ENCODE measurements around the gene DCN. TPM values are rescaled to one million over a fixed set of nuclear protein-coding genes. Genes with fewer than 3 reads are reported as not detected.
A peak's percentile ranks its signal among the peaks of the same experiment; 100 is the strongest.

DCN gene
- polyA plus RNA-seq, 1 of the 3 experiments (the other 2 are of a cell fraction): 5.5 TPM

GRCh38 chr12:91185421-91185820 lies 2.8 kb upstream of the DCN start:
- ChIA-PET POLR2A (no interaction called here), CTCF (interaction anchor here (0.6 to 1.3 kb wide), 3 partner anchors 141 to 144 kb away, joined by 3 to 4 read pairs (median 3); no protein-coding TSS in a partner anchor)
- Histone ChIP-seq H3K4me2 (no peak overlapping the region), H3K79me2 (ENCODE audit: insufficient read depth) (no peaks in the 10 kb centered on the region), H3K9ac (no peak overlapping the region), H3F3A (replicated peaks; ENCODE audit: insufficient read depth) (peaks cover 17% of the 10 kb centered on the region), H2AFZ (ENCODE audit: low read depth) (no peak overlapping the region), H3K27ac (ENCODE audit: low read depth in 2 of 2, low read length in 1 of 2) (no peak overlapping the region), H3K4me3 (ENCODE audit: low read depth in 2 of 2, low read length in 1 of 2) (no peak overlapping the region), H3K4me1 (ENCODE audit: control insufficient read depth in 1 of 2, insufficient read depth in 2 of 2, low read depth in 1 of 2, low read length in 1 of 2) (peaks cover 7 to 23% of the 10 kb centered on the region in 2 experiments; a peak in 2 of 4 replicates), H3K9me3 (no peaks in the 10 kb centered on the region), H3K36me3 (replicated peaks in 1 of 2; ENCODE audit: control insufficient read depth in 1 of 2, insufficient read depth in 2 of 2, low read length in 1 of 2) (no peaks in the 10 kb centered on the region), H3K9me2 (no peaks in the 10 kb centered on the region), H3K27me3 (ENCODE audit: insufficient read depth) (no peaks in the 10 kb centered on the region), H4K20me1 (ENCODE audit: insufficient read depth) (no peaks in the 10 kb centered on the region)
- 63% methylated on average over 1 of the region's 1 CpG for WGBS (ENCODE audit: low lambda C conversion rate)
- TF ChIP-seq RCOR1 (IDR thresholded peaks at IDR 0.05; ENCODE audit: low read length) (no peak), RAD21 (IDR thresholded peaks at IDR 0.05; ENCODE audit: low read length) (no peak), FOSL2 (IDR thresholded peaks at IDR 0.05; ENCODE audit: borderline replicate concordance, low read depth) (no peak), NFIC (IDR thresholded peaks at IDR 0.05; ENCODE audit: borderline replicate concordance) (no peak), TEAD4 (IDR thresholded peaks at IDR 0.05; ENCODE audit: borderline replicate concordance, insufficient read depth) (no peak), SIN3A (IDR thresholded peaks at IDR 0.05; ENCODE audit: borderline replicate concordance, low read depth, low read length) (no peak)
- TF ChIP-seq, protein P1, sequence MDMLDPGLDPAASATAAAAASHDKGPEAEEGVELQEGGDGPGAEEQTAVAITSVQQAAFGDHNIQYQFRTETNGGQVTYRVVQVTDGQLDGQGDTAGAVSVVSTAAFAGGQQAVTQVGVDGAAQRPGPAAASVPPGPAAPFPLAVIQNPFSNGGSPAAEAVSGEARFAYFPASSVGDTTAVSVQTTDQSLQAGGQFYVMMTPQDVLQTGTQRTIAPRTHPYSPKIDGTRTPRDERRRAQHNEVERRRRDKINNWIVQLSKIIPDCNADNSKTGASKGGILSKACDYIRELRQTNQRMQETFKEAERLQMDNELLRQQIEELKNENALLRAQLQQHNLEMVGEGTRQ (IDR thresholded peaks at IDR 0.05; ENCODE audit: borderline replicate concordance, low read depth, low read length): no peak
- no peak for DNase-seq

DNA sequence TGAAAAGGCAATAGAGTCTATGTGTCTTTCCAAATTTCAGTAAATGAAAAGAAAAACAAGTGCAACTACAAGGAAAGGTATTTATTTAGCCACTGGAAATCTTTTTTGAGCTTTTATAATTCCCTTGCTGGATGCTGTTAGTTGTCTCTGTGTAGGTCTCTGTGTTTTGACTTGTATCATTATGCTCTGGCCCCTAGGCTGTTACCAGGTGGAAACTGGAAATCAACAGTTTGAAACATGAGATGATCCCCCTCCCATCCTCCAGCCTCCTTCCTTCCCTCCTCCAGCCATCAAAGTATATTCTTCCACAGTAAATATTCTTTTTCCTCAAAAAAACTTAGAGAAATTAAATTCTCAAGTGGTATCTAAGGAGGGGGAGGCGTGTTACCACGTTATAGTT lies 934 bp upstream of the DCN start:
- no peaks in the 10 kb centered on the region for H4K20me1 ChIP-seq (ENCODE audit: insufficient read depth)
- H3K9me2 ChIP-seq: no peaks in the 10 kb centered on the region
- 75% methylated on average over 2 of the region's 2 CpGs for WGBS (ENCODE audit: low lambda C conversion rate)
- no peak for DNase-seq
- no peak overlapping the region; a peak in 1 of 4 replicates for H3K4me3 ChIP-seq (ENCODE audit: low read depth in 2 of 2, low read length in 1 of 2)
- no peak overlapping the region for H3K9ac ChIP-seq
- peak overlapping the region; percentile 68; the same call in 1 of the 2 replicates for H3K4me2 ChIP-seq
- TF ChIP-seq, protein P2, sequence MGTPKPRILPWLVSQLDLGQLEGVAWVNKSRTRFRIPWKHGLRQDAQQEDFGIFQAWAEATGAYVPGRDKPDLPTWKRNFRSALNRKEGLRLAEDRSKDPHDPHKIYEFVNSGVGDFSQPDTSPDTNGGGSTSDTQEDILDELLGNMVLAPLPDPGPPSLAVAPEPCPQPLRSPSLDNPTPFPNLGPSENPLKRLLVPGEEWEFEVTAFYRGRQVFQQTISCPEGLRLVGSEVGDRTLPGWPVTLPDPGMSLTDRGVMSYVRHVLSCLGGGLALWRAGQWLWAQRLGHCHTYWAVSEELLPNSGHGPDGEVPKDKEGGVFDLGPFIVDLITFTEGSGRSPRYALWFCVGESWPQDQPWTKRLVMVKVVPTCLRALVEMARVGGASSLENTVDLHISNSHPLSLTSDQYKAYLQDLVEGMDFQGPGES (IDR thresholded peaks at IDR 0.05; ENCODE audit: low read depth, low read length): no peak
- no peak for TF ChIP-seq YY1 (IDR thresholded peaks at IDR 0.05; ENCODE audit: low read depth)
- no peak for TF ChIP-seq CHD2 (IDR thresholded peaks at IDR 0.05; ENCODE audit: low read length, partially characterized antibody)
- TF ChIP-seq TEAD4 (IDR thresholded peaks at IDR 0.05; ENCODE audit: borderline replicate concordance, insufficient read depth): no peak
- TF ChIP-seq USF1 (IDR thresholded peaks at IDR 0.05; ENCODE audit: borderline replicate concordance, low read depth): no peak
- no peak for TF ChIP-seq TCF12 (IDR thresholded peaks at IDR 0.05)
- TF ChIP-seq FOSL2 (IDR thresholded peaks at IDR 0.05; ENCODE audit: borderline replicate concordance, low read depth): no peak
- TF ChIP-seq PBX3 (IDR thresholded peaks at IDR 0.05): no peak
- no peak for TF ChIP-seq MAX (IDR thresholded peaks at IDR 0.05; ENCODE audit: low read depth)
- no peak for TF ChIP-seq EP300 (IDR thresholded peaks at IDR 0.05; ENCODE audit: borderline replicate concordance in 1 of 2, low read depth in 1 of 2, low read length in 1 of 2)
- TF ChIP-seq GABPA (IDR thresholded peaks at IDR 0.05; ENCODE audit: low read depth): no peak
- no peak for TF ChIP-seq POLR2AphosphoS5 (IDR thresholded peaks at IDR 0.05; ENCODE audit: low read depth, low read length)
- TF ChIP-seq ZBTB33 (IDR thresholded peaks at IDR 0.05; ENCODE audit: borderline replicate concordance, low read depth): no peak
- TF ChIP-seq SMC3 (IDR thresholded peaks at IDR 0.05; ENCODE audit: low read depth, low read length): no peak
- TF ChIP-seq RXRA (IDR thresholded peaks at IDR 0.05; ENCODE audit: borderline replicate concordance, low read depth): no peak
- TF ChIP-seq JUND (IDR thresholded peaks at IDR 0.05): no peak
- no peaks in the 10 kb centered on the region for H3K36me3 ChIP-seq (replicated peaks in 1 of 2; ENCODE audit: control insufficient read depth in 1 of 2, insufficient read depth in 2 of 2, low read length in 1 of 2)
- H3K79me2 ChIP-seq (ENCODE audit: insufficient read depth): no peaks in the 10 kb centered on the region
- peaks cover 21% of the 10 kb centered on the region for H3F3A ChIP-seq (replicated peaks; ENCODE audit: insufficient read depth)
- ChIA-PET CTCF (no interaction called here), POLR2A (no interaction called here)
- peaks cover 9 to 29% of the 10 kb centered on the region in 2 experiments; a peak in 2 of 4 replicates for H3K4me1 ChIP-seq (ENCODE audit: control insufficient read depth in 1 of 2, insufficient read depth in 2 of 2, low read depth in 1 of 2, low read length in 1 of 2)
- peak overlapping the region; percentile 62 to 75 for H3K27ac ChIP-seq (ENCODE audit: low read depth in 2 of 2, low read length in 1 of 2)
- H2AFZ ChIP-seq (ENCODE audit: low read depth): 0 out of 2 replicates have a peak overlapping the region, but pooled peaks have one; percentile 24
- H3K27me3 ChIP-seq (ENCODE audit: insufficient read depth): no peaks in the 10 kb centered on the region
- no peaks in the 10 kb centered on the region for H3K9me3 ChIP-seq
